HepG2 (cell line): ENCODE data around the gene ME3.

Experiments used
- ARHGAP35 ChIP-seq: sonication (generic); formaldehyde crosslinking; IDR thresholded peaks from 2 replicates; pipeline ENCODE4 v1.9.0; 2022; ENCODE audit warnings: mild to moderate bottlenecking, inconsistent platforms, moderate library complexity, missing genetic modification reagents, borderline replicate concordance
- ELF1 ChIP-seq: sonication (generic); formaldehyde crosslinking; IDR thresholded peaks from 2 replicates; pipeline ENCODE4 v1.4.0; 2020; ENCODE audit warnings: missing genetic modification reagents
- MAZ ChIP-seq, 2 experiments: sonication (generic) in 1 of 2; formaldehyde crosslinking in 1 of 2; IDR thresholded peaks; 2 replicates each; pipeline versions ENCODE4 v1.5.0 to v1.6.1; 2012 to 2020; ENCODE audit warnings: low read depth in 2 of 2, mild to moderate bottlenecking in 2 of 2, borderline replicate concordance in 1 of 2, improper control_type of control experiment in 1 of 2, low read length in 1 of 2, missing genetic modification reagents in 1 of 2, moderate library complexity in 1 of 2
- ZBTB7A ChIP-seq: sonication (generic); formaldehyde crosslinking; IDR thresholded peaks from 2 replicates; pipeline ENCODE4 v1.8.0; 2022; ENCODE audit warnings: mild to moderate bottlenecking, missing genetic modification reagents
- ZNF530 ChIP-seq: sonication (generic); formaldehyde crosslinking; IDR thresholded peaks from 2 replicates; pipeline ENCODE4 v1.5.0; 2020; ENCODE audit warnings: low read depth, mild to moderate bottlenecking, missing genetic modification reagents
- ZNF746 ChIP-seq: sonication (generic); formaldehyde crosslinking; IDR thresholded peaks from 2 replicates; pipeline ENCODE4 v1.8.0; 2022; ENCODE audit warnings: mild to moderate bottlenecking, missing genetic modification reagents
- TF ChIP-seq, protein P1 (sequence below): sonication (generic); formaldehyde crosslinking; IDR thresholded peaks from 2 replicates; pipeline ENCODE4 v1.5.1; 2020; ENCODE audit warnings: missing genetic modification reagents, mild to moderate bottlenecking, borderline replicate concordance
- TF ChIP-seq, protein P2 (sequence below): sonication (generic); formaldehyde crosslinking; IDR thresholded peaks from 2 replicates; pipeline ENCODE4 v1.5.0; 2020; ENCODE audit warnings: mild to moderate bottlenecking, missing genetic modification reagents, moderate library complexity
- TF ChIP-seq, protein P3 (sequence below): IDR thresholded peaks from 2 replicates; pipeline ENCODE4 v1.6.1; 2016; ENCODE audit warnings: missing compliant biosample characterization, missing genetic modification reagents, borderline replicate concordance

DNA sequence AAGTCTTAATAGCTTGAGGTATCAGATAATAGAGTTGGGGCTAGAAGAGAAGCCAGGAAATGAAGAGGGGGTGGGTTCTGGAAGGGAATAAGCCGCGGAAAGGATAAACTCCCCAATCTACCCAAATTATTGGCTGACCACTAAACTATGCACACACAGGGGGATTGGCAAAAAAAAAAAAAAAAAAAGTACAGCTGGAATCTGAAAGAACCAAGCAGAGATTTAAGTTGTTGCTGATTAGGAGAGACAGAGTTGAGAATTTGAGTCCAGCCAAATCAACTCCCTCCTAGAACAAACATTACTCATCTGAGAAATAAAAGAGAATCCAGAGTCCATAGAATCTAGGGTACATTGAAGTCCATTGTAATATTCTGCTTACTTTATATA, 162.8 kb downstream of the ME3 start:
- TF ChIP-seq ZNF530 (CRISPR knock-in tag), result no peak
- TF ChIP-seq MAZ (IDR thresholded peaks at IDR 0.05; ENCODE audit: borderline replicate concordance, low read depth, low read length), result no peak
- TF ChIP-seq MAZ (CRISPR knock-in tag; IDR thresholded peaks at IDR 0.05; ENCODE audit: low read depth), result no peak
- TF ChIP-seq, protein P1, sequence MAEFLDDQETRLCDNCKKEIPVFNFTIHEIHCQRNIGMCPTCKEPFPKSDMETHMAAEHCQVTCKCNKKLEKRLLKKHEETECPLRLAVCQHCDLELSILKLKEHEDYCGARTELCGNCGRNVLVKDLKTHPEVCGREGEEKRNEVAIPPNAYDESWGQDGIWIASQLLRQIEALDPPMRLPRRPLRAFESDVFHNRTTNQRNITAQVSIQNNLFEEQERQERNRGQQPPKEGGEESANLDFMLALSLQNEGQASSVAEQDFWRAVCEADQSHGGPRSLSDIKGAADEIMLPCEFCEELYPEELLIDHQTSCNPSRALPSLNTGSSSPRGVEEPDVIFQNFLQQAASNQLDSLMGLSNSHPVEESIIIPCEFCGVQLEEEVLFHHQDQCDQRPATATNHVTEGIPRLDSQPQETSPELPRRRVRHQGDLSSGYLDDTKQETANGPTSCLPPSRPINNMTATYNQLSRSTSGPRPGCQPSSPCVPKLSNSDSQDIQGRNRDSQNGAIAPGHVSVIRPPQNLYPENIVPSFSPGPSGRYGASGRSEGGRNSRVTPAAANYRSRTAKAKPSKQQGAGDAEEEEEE (CRISPR knock-in tag), result no peak
- TF ChIP-seq ELF1 (CRISPR knock-in tag), result no peak
- no peak for TF ChIP-seq ZBTB7A (CRISPR knock-in tag)
- no peak for TF ChIP-seq ZNF746 (CRISPR knock-in tag)
- TF ChIP-seq ARHGAP35, result no peak
- TF ChIP-seq, protein P2, sequence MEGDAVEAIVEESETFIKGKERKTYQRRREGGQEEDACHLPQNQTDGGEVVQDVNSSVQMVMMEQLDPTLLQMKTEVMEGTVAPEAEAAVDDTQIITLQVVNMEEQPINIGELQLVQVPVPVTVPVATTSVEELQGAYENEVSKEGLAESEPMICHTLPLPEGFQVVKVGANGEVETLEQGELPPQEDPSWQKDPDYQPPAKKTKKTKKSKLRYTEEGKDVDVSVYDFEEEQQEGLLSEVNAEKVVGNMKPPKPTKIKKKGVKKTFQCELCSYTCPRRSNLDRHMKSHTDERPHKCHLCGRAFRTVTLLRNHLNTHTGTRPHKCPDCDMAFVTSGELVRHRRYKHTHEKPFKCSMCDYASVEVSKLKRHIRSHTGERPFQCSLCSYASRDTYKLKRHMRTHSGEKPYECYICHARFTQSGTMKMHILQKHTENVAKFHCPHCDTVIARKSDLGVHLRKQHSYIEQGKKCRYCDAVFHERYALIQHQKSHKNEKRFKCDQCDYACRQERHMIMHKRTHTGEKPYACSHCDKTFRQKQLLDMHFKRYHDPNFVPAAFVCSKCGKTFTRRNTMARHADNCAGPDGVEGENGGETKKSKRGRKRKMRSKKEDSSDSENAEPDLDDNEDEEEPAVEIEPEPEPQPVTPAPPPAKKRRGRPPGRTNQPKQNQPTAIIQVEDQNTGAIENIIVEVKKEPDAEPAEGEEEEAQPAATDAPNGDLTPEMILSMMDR (CRISPR knock-in tag), result no peak
- TF ChIP-seq, protein P3, sequence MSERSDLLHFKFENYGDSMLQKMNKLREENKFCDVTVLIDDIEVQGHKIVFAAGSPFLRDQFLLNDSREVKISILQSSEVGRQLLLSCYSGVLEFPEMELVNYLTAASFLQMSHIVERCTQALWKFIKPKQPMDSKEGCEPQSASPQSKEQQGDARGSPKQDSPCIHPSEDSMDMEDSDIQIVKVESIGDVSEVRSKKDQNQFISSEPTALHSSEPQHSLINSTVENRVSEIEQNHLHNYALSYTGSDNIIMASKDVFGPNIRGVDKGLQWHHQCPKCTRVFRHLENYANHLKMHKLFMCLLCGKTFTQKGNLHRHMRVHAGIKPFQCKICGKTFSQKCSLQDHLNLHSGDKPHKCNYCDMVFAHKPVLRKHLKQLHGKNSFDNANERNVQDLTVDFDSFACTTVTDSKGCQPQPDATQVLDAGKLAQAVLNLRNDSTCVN (CRISPR knock-in tag), result no peak
